Activated CD8-positive, alpha-beta memory T cell treated with anti-CD3 and anti-CD28 coated beads for 4 hours (primary cell): Measurements from ENCODE around the gene SCN8A.
"Not testable (repeated sequence)": the region's sequence is repeated elsewhere in the genome, so short reads cannot be mapped to it uniquely, and the experiment has no call there.

Source experiments
- DNase-seq, 2 donors: peaks; one replicate each; pipeline ENCODE4 v3.0.0-alpha.2; 2020; ENCODE audit warnings: low read depth in 2 of 2

The SCN8A gene

GRCh38 chr12:51622564-51622963 lies 31.5 kb downstream of the SCN8A start:
- no peak for DNase-seq

- no peak for DNase-seq
Observed at GRCh38 chr12:51625370-51625769, 34.3 kb downstream of the SCN8A start.

- no peak for DNase-seq
Observed at GRCh38 chr12:51626115-51626514, 35.1 kb downstream of the SCN8A start.

GRCh38 chr12:51626629-51627028 lies 35.6 kb downstream of the SCN8A start:
- DNase-seq, result no peak

DNA sequence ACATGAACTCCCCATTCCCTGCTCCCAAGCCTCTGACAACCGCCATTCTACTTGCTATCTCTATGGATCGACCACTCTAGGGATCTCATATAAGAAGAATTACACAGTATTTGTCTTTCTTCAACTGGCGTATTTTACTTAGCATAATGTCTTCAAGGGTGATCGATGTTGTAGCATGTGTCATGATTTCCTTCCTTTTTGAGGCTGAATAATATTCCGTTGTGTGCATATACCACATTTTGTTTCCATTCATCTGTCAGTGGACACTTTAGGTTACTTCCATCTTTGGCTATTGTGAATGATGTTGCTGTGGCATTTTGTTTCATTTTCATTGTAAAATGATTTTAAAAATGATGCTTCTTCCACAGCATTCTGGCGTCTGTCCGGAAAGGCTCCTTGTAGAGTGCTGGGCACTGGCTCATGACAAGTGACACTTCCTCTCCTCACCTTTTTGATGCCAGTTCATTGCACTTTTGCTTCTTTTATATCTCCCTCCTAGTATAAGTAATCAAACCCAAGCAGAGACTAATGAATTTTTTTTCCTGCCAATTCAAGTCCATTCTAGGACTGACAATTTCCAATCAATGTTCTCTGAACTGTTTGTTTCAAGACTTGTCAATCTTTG lies 39.3 kb downstream of the SCN8A start:
- DNase-seq, result no peak

DNA sequence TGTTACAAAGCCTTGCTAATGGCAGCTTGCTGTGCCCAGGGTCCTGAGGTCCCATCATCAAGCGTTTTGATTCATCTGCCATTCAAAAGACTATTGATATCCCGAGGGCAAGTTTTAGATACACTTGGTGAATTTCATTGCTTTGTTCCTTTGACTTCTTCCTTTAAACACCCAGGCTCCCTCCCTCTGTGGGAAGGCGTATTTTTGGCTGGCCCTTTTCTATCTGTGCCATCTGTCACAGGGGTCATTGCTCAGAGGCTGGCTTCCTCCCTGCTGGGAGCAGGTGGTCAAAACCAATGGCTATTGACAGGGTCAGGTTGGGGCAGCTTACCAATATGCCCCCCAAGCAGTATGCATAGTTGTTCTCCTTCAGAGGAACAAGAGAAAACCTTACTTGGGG lies 40.0 kb downstream of the SCN8A start:
- DNase-seq, result no peak

DNA sequence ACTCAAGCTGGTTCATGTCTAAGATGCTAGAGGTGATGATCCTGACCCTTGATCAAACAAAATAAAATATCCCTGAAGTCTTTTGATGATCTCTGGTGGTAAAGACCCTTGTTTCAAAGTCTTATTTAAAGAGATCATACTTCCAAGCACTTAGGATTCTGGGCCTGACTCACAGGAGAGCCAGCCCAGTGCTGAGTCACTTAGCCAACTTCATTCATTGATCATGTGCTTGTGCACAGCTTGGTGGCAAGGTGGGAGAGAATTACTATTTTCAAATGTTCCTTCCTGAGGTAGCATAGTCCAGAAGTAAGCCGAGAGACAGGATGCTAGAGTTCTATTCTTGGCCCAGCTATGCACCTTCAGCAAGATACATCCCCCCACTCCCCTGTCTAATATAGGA lies 40.6 kb downstream of the SCN8A start:
- DNase-seq, result no peak

GRCh38 chr12:51632623-51633022 lies 41.6 kb downstream of the SCN8A start:
- DNase-seq, result no peak

- no peak for DNase-seq
Observed at GRCh38 chr12:51635346-51635745, 44.3 kb downstream of the SCN8A start.

- no peak for DNase-seq
Observed at GRCh38 chr12:51636581-51636980, 45.5 kb downstream of the SCN8A start.

- no peak for DNase-seq
Observed at GRCh38 chr12:51636986-51637385, 46.0 kb downstream of the SCN8A start.

- no peak for DNase-seq
Observed at GRCh38 chr12:51639361-51639760, 48.3 kb downstream of the SCN8A start.

- DNase-seq, result no peak
Observed at GRCh38 chr12:51642286-51642685, 51.3 kb downstream of the SCN8A start.

GRCh38 chr12:51643951-51644350 lies 52.9 kb downstream of the SCN8A start:
- no peak for DNase-seq

- not testable (repeated sequence) for DNase-seq
Observed at GRCh38 chr12:51644691-51645090, 53.7 kb downstream of the SCN8A start.

DNA sequence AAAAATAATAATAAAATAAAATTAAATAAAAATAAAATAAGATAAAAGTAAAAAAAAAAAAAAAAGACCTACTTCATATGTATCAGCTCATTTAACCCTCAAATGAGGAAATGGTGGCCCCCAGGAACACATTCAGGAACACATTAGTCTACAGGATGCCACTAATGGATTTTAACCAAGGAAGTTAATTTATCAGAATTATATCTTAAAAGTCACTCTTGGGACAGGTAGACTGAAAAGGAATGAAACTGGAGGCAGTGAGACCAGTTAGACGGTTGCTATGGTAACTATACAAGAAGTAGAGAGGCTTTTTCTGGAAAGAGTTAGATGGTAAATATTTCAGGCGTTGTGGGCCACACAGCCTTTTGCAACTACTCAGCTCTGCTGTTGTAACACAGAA lies 54.9 kb downstream of the SCN8A start:
- DNase-seq, result no peak

- no peak for DNase-seq
Observed at GRCh38 chr12:51647647-51648046, 56.6 kb downstream of the SCN8A start.

DNA sequence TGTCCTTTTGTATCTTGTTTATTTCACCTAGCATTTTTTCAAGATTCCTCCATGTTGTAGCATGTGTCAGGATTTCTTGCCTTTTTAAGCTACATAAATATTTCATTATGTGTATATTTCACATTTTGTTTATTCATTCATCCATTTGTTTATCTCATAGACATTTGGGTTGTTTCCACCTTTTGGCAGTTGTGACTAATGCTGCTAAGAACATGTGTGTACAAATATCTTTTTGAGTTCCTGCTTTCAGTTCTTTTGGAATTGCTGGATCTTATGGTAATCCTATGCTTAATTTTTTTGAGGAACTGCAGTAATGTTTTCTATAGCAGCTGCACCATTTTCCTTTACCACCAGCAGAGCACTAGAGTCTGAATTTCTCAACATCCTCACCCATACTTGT lies 62.4 kb downstream of the SCN8A start:
- no peak for DNase-seq

DNA sequence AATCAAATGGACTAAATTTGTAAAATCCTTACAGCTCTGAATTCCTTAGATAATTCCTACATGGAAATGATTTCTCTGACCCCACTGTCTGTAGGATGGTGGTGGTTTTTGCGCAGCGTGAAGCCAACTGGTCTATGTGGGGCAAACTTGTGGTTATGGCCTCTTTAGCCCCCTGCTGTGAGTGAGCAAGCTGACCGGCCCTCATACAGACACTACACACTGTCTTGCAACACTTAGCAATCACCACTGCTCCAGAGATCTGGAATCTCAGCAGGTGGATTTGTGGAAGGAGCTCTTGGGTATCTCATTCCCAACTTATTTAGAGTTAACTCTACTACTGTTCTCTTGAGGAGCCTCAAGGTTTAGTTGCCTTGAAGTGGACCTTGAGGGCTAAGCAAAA lies 70.2 kb downstream of the SCN8A start:
- DNase-seq, result no peak

GRCh38 chr12:51661836-51662235 lies 70.8 kb downstream of the SCN8A start:
- no peak for DNase-seq

- DNase-seq, result no peak
Observed at GRCh38 chr12:51662728-51663154, 71.7 kb downstream of the SCN8A start.

DNA sequence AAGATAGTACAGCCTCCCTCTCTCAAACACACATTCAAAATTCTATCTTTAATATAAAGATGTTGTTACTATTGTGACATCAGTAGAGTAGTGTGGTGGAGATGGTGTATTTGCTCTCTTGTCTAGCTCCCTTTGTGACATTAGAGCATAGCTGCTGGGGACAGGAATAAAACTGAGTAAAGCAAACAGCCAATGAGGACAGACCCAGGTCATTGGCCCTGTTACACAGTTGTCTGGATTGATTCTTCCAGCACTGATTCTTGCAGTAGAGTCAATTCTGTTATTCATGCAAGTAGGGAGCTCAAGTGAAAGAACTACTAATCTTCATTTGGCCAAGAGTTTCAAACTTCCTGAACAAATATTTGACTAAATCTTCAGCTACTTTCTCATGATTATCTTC lies 72.4 kb downstream of the SCN8A start:
- DNase-seq, result no peak

- no peak for DNase-seq
Observed at GRCh38 chr12:51666696-51667095, 75.7 kb downstream of the SCN8A start.

GRCh38 chr12:51667269-51667668 lies 76.2 kb downstream of the SCN8A start:
- DNase-seq, result no peak
